IMR-90 (cell line): ENCODE data around the gene SNX32. TPM values are rescaled to one million over a fixed set of nuclear protein-coding genes. Genes with fewer than 3 reads are reported as not detected.

Source experiments
- ATAC-seq: fragments of 200-7000 bp; cut with Tn5 transposase; 2 replicates; pipeline ENCODE4 v1.9.1; 2020; ENCODE audit warnings: low read depth, mild to moderate bottlenecking, moderate library complexity
- BruUV-seq: library from RNA; stranded (reverse); fragments of 400-500 nt; replicated peaks from 2 replicates; lab custom pipeline; 2021; lab: Mats Ljungman, UMichigan
- CTCF ChIA-PET: fragments of 300-600 bp; formaldehyde crosslinking; extraction: SDS; loops from one replicate; lab custom pipeline; 2021; ENCODE audit warnings: antibody characterized with exemption; lab: Yijun Ruan, JAX
- POLR2A ChIA-PET: fragments of 300-600 bp; sonication (Branson Sonifier 250); formaldehyde crosslinking; loops from one replicate; lab custom pipeline; 2022; ENCODE audit warnings: antibody characterized with exemption; ENCODE audit not compliant: unreplicated experiment; lab: Charles Lee
- DNase-seq: peaks from one replicate; pipeline ENCODE4 v3.0.0; 2013
- H2AFZ ChIP-seq: replicated peaks from 2 replicates; pipeline ENCODE3; 2013; ENCODE audit warnings: low read length, mild to moderate bottlenecking; ENCODE audit not compliant: poor library complexity
- H2AK5ac ChIP-seq: 2 replicates; pipeline ENCODE4 v1.6.1; 2013; ENCODE audit warnings: low read depth, low read length, inconsistent platforms
- H2AK9ac ChIP-seq: replicated peaks from 2 replicates; pipeline ENCODE3; 2013; ENCODE audit warnings: mild to moderate bottlenecking, low read depth, low read length, moderate library complexity; ENCODE audit not compliant: poor library complexity
- H2BK120ac ChIP-seq: 2 replicates; pipeline ENCODE4 v1.6.1; 2013; ENCODE audit warnings: low read depth, low read length, inconsistent platforms
- H2BK15ac ChIP-seq: 3 replicates; pipeline ENCODE4 v1.6.1; 2013; ENCODE audit warnings: low read depth, low read length, inconsistent platforms
- H2BK20ac ChIP-seq: 2 replicates; pipeline ENCODE4 v1.6.1; 2013; ENCODE audit warnings: low read depth, mild to moderate bottlenecking, inconsistent platforms, low read length, moderate library complexity
- H2BK5ac ChIP-seq: 2 replicates; pipeline ENCODE4 v1.6.1; 2013; ENCODE audit warnings: mild to moderate bottlenecking, low read depth, low read length, inconsistent platforms; ENCODE audit not compliant: poor library complexity, severe bottlenecking
- H3K14ac ChIP-seq: replicated peaks from 2 replicates; pipeline ENCODE4 v1.6.1; 2013; ENCODE audit warnings: low read depth, low read length, inconsistent platforms
- H3K18ac ChIP-seq: 2 replicates; pipeline ENCODE4 v1.6.1; 2013; ENCODE audit warnings: low read depth, low read length, control low read depth
- H3K23ac ChIP-seq: 2 replicates; pipeline ENCODE4 v1.6.1; 2013; ENCODE audit warnings: low read depth, low read length, inconsistent platforms
- H3K27ac ChIP-seq: 2 replicates; pipeline ENCODE4 v1.5.1; 2013; ENCODE audit warnings: mild to moderate bottlenecking, control low read depth, low read length; ENCODE audit not compliant: insufficient read depth
- H3K27me3 ChIP-seq: 2 replicates; pipeline ENCODE4 v1.6.1; 2013; ENCODE audit warnings: low read length; ENCODE audit not compliant: control insufficient read depth, insufficient read depth
- H3K36me3 ChIP-seq: 2 replicates; pipeline ENCODE4 v1.6.1; 2013; ENCODE audit warnings: low read length, mixed read lengths; ENCODE audit not compliant: control insufficient read depth, insufficient read depth
- H3K4ac ChIP-seq: 2 replicates; pipeline ENCODE4 v1.6.1; 2013; ENCODE audit warnings: low read depth, low read length, inconsistent platforms
- H3K4me1 ChIP-seq: 2 replicates; pipeline ENCODE4 v1.6.1; 2013; ENCODE audit warnings: low read length, mixed read lengths; ENCODE audit not compliant: control insufficient read depth, insufficient read depth
- H3K4me2 ChIP-seq: 2 replicates; pipeline ENCODE4 v1.6.1; 2013; ENCODE audit warnings: low read depth, mild to moderate bottlenecking, control low read depth, low read length, moderate library complexity
- H3K4me3 ChIP-seq: 2 replicates; pipeline ENCODE4 v1.5.1; 2013; ENCODE audit warnings: low read depth, mild to moderate bottlenecking, control low read depth, low read length, moderate library complexity; ENCODE audit not compliant: insufficient read depth
- H3K56ac ChIP-seq: 2 replicates; pipeline ENCODE4 v1.6.1; 2013; ENCODE audit warnings: low read length, inconsistent platforms; ENCODE audit not compliant: insufficient read depth; ENCODE audit errors: extremely low read depth
- H3K79me1 ChIP-seq, 2 experiments: 2 replicates each; pipeline ENCODE4 v1.6.1; 2013; ENCODE audit warnings: low read length in 2 of 2, inconsistent platforms in 1 of 2, low read depth in 1 of 2
- H3K9ac ChIP-seq: 2 replicates; pipeline ENCODE4 v1.6.1; 2013; ENCODE audit warnings: low read depth, low read length, control low read depth
- H3K9me1 ChIP-seq: 2 replicates; pipeline ENCODE4 v1.6.1; 2013; ENCODE audit warnings: low read length, inconsistent platforms; ENCODE audit not compliant: insufficient read depth
- H3K9me3 ChIP-seq: 2 replicates; pipeline ENCODE4 v1.6.1; 2013; ENCODE audit warnings: low read length; ENCODE audit not compliant: control insufficient read depth, insufficient read depth
- H4K20me1 ChIP-seq: 2 replicates; pipeline ENCODE4 v1.6.1; 2013; ENCODE audit warnings: low read length, inconsistent platforms; ENCODE audit not compliant: insufficient read depth
- H4K5ac ChIP-seq: 2 replicates; pipeline ENCODE4 v1.6.1; 2013; ENCODE audit warnings: mild to moderate bottlenecking, low read depth, low read length, control low read depth
- H4K8ac ChIP-seq, 2 experiments: 2 replicates each; pipeline ENCODE4 v1.6.1; 2013; ENCODE audit warnings: low read depth in 2 of 2, low read length in 2 of 2, control low read depth in 1 of 2, inconsistent platforms in 1 of 2
- H4K91ac ChIP-seq: 2 replicates; pipeline ENCODE4 v1.6.1; 2013; ENCODE audit warnings: low read depth, low read length, inconsistent platforms; ENCODE audit not compliant: insufficient read depth
- BHLHE40 ChIP-seq: fragments of 150-350 bp; IDR thresholded peaks from 2 replicates; pipeline ENCODE4 v1.6.1; 2016; ENCODE audit warnings: mild to moderate bottlenecking, low read depth, low read length
- CEBPB ChIP-seq: IDR thresholded peaks from 2 replicates; pipeline ENCODE4 v1.6.1; 2012; ENCODE audit warnings: low read depth, low read length, improper control_type of control experiment
- CHD1 ChIP-seq: IDR thresholded peaks from 2 replicates; pipeline ENCODE4 v1.6.1; 2012; ENCODE audit warnings: low read depth, low read length, improper control_type of control experiment
- FOS ChIP-seq: fragments of 150-350 bp; IDR thresholded peaks from 2 replicates; pipeline ENCODE4 v1.6.1; 2016; ENCODE audit warnings: low read depth, low read length
- MAFK ChIP-seq: IDR thresholded peaks from 2 replicates; pipeline ENCODE4 v1.6.1; 2012; ENCODE audit warnings: low read depth, low read length, improper control_type of control experiment
- MAZ ChIP-seq: IDR thresholded peaks from 2 replicates; pipeline ENCODE4 v1.6.1; 2012; ENCODE audit warnings: low read depth, mild to moderate bottlenecking, low read length, improper control_type of control experiment, moderate library complexity, borderline replicate concordance
- MXI1 ChIP-seq: IDR thresholded peaks from 2 replicates; pipeline ENCODE4 v1.6.1; 2012; ENCODE audit warnings: low read depth, mild to moderate bottlenecking, low read length, moderate library complexity, borderline replicate concordance
- NFE2L2 ChIP-seq: fragments of 150-350 bp; IDR thresholded peaks from 2 replicates; pipeline ENCODE4 v1.6.1; 2016; ENCODE audit warnings: low read depth, mild to moderate bottlenecking, low read length
- POLR2A ChIP-seq: IDR thresholded peaks from 2 replicates; pipeline ENCODE4 v1.6.1; 2012; ENCODE audit warnings: mild to moderate bottlenecking, low read depth, low read length
- RAD21 ChIP-seq: IDR thresholded peaks from 2 replicates; pipeline ENCODE4 v1.6.1; 2012; ENCODE audit warnings: low read length, improper control_type of control experiment
- RCOR1 ChIP-seq: IDR thresholded peaks from 2 replicates; pipeline ENCODE4 v1.6.1; 2012; ENCODE audit warnings: mild to moderate bottlenecking, low read length, improper control_type of control experiment; ENCODE audit not compliant: insufficient replicate concordance
- RFX5 ChIP-seq: IDR thresholded peaks from 2 replicates; pipeline ENCODE4 v1.8.0; 2012; ENCODE audit warnings: low read depth, mild to moderate bottlenecking, low read length, moderate library complexity
- SMC3 ChIP-seq: fragments of 150-350 bp; IDR thresholded peaks from 2 replicates; pipeline ENCODE4 v1.6.1; 2016; ENCODE audit warnings: low read depth, mild to moderate bottlenecking, antibody characterized with exemption, low read length, moderate library complexity
- WGBS, 2 experiments: methylation state at CpG; one replicate each; pipeline versions ENCODE4 v1.1.5 to v1.1.7; 2013; ENCODE audit warnings: missing lambda C conversion rate in 2 of 2; ENCODE audit not compliant: insufficient read length in 1 of 2; ENCODE audit errors: extremely low coverage in 2 of 2; 5-methylcytosine and 5-hydroxymethylcytosine counted together
- dilution Hi-C: fragments of 300-500 bp; cut with HindIII; formaldehyde crosslinking; loops from one replicate; pipeline ENCODE4 v1.14.3; 2018; ENCODE audit warnings: low sequenced_read_pairs; ENCODE audit not compliant: unreplicated experiment
- in situ Hi-C: fragments of 300-500 bp; cut with MboI; formaldehyde crosslinking; loops from 3 replicates; pipeline ENCODE4 v1.14.3; 2019; ENCODE audit warnings: low sequenced_read_pairs, inconsistent platforms, mixed read lengths
- intact Hi-C: fragments of 100-400 bp; cut with micrococcal nuclease; formaldehyde crosslinking; loops from 2 replicates; pipeline ENCODE4 v1.10.0; 2022
- polyA plus RNA-seq, 3 experiments: library from polyadenylated mRNA; depleted of rRNA; stranded (reverse); fragments of >200 nt; gene quantifications; 2 replicates each; pipeline ENCODE4 v1.2.3, GENCODE V29; 2012; ENCODE audit warnings: low replicate concordance in 1 of 3
- total RNA-seq: library from RNA; depleted of rRNA; stranded (reverse); fragments of >200 nt; gene quantifications from 2 replicates; pipeline ENCODE4 v1.2.3, GENCODE V29; 2012
- TF ChIP-seq, protein P1 (sequence below): fragments of 150-350 bp; IDR thresholded peaks from 2 replicates; pipeline ENCODE4 v1.6.1; 2017; ENCODE audit warnings: mild to moderate bottlenecking, antibody characterized with exemption, low read length, low read depth
- TF ChIP-seq, protein P2 (sequence below): conservative IDR thresholded peaks from 2 replicates; pipeline ENCODE4 v1.5.1; 2012; ENCODE audit warnings: mild to moderate bottlenecking, low read depth, low read length, improper control_type of control experiment
- TF ChIP-seq, protein P3 (sequence below): fragments of 150-350 bp; IDR thresholded peaks from 2 replicates; pipeline ENCODE4 v1.6.1; 2016; ENCODE audit warnings: low read depth, mild to moderate bottlenecking, low read length, moderate library complexity, borderline replicate concordance

SNX32 gene
- total and polyA plus RNA-seq, 2 of the 4 experiments (the other 2 are of a cell fraction), result 0.36 to 0.79 TPM

DNA sequence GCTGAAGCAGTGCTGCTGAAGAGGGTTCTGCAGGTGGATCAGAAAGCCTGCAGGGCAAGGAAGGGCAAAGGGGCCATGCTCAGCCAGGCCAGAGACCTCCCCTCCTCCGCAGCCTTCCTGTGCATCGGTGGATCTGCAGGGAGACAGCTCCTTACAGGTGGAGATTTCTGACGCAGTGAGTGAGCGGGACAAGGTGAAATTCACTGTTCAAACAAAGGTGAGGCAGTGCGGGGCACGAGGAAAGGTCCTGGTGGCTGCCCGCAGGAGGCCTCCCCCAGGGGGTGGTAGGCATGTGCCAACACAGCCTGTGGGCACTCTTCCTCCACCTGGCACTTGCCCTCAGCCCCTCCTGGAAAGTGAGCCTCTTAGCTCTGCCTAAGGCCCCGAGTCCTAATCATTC lies 15.6 kb downstream of the SNX32 start:
- Histone ChIP-seq H2BK120ac (no peak overlapping the region), H3K56ac (no peak overlapping the region), H3K4me1 (no peaks in the 10 kb centered on the region; the same call in 1 of the 2 replicates), H2BK5ac (no peak overlapping the region), H4K5ac (no peak overlapping the region), H3K23ac (no peak overlapping the region; the same call in 1 of the 2 replicates), H3K79me1 (peaks cover 15 to 33% of the 10 kb centered on the region in 2 experiments), H3K14ac (no peak overlapping the region), H2BK20ac (no peak overlapping the region), H3K4me2 (no peak overlapping the region), H4K20me1 (peaks cover 44% of the 10 kb centered on the region), H3K9me1 (peaks cover 16% of the 10 kb centered on the region; the same call in 1 of the 2 replicates), H4K8ac (no peak overlapping the region), H2BK15ac (no peak overlapping the region), H2AK9ac (peak overlapping the region; percentile 76), H4K91ac (no peak overlapping the region), H3K18ac (no peak overlapping the region), H2AK5ac (no peak overlapping the region), H3K9me3 (no peaks in the 10 kb centered on the region), H3K36me3 (peaks cover 37% of the 10 kb centered on the region), H3K4ac (peak overlapping the region; percentile 35; the same call in 1 of the 2 replicates), H2AFZ (no peak overlapping the region), H3K4me3 (no peak overlapping the region), H3K27me3 (no peaks in the 10 kb centered on the region), H3K27ac (no peak overlapping the region), H3K9ac (no peak overlapping the region)
- DNase-seq (no peak), ATAC-seq (no peak)
- dilution Hi-C loops (no loop called here), in situ Hi-C loops (no loop called here), intact Hi-C loops (no loop called here)
- ChIA-PET CTCF (interaction anchor here (0.5 kb wide), 1 partner anchor 32 kb away, joined by 5 read pairs; no protein-coding TSS in a partner anchor), POLR2A (no interaction called here)
- 70% methylated on average over 3 of the region's 8 CpGs; no CpG with 5 or more reads in 1 of the 2 experiments for WGBS, 2 experiments
- TF ChIP-seq FOS, result no peak
- TF ChIP-seq CEBPB, result no peak
- TF ChIP-seq, protein P1, sequence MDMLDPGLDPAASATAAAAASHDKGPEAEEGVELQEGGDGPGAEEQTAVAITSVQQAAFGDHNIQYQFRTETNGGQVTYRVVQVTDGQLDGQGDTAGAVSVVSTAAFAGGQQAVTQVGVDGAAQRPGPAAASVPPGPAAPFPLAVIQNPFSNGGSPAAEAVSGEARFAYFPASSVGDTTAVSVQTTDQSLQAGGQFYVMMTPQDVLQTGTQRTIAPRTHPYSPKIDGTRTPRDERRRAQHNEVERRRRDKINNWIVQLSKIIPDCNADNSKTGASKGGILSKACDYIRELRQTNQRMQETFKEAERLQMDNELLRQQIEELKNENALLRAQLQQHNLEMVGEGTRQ, result no peak
- TF ChIP-seq, protein P2, sequence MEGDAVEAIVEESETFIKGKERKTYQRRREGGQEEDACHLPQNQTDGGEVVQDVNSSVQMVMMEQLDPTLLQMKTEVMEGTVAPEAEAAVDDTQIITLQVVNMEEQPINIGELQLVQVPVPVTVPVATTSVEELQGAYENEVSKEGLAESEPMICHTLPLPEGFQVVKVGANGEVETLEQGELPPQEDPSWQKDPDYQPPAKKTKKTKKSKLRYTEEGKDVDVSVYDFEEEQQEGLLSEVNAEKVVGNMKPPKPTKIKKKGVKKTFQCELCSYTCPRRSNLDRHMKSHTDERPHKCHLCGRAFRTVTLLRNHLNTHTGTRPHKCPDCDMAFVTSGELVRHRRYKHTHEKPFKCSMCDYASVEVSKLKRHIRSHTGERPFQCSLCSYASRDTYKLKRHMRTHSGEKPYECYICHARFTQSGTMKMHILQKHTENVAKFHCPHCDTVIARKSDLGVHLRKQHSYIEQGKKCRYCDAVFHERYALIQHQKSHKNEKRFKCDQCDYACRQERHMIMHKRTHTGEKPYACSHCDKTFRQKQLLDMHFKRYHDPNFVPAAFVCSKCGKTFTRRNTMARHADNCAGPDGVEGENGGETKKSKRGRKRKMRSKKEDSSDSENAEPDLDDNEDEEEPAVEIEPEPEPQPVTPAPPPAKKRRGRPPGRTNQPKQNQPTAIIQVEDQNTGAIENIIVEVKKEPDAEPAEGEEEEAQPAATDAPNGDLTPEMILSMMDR, result no peak
- no peak for TF ChIP-seq RAD21
- no peak for TF ChIP-seq RCOR1
- no peak for TF ChIP-seq MAFK
- no peak for TF ChIP-seq MXI1
- no peak for TF ChIP-seq SMC3
- no peak for TF ChIP-seq RFX5
- TF ChIP-seq POLR2A, result no peak
- no peak for TF ChIP-seq BHLHE40
- no peak for TF ChIP-seq NFE2L2
- TF ChIP-seq CHD1, result no peak
- TF ChIP-seq MAZ, result no peak
- TF ChIP-seq, protein P3, sequence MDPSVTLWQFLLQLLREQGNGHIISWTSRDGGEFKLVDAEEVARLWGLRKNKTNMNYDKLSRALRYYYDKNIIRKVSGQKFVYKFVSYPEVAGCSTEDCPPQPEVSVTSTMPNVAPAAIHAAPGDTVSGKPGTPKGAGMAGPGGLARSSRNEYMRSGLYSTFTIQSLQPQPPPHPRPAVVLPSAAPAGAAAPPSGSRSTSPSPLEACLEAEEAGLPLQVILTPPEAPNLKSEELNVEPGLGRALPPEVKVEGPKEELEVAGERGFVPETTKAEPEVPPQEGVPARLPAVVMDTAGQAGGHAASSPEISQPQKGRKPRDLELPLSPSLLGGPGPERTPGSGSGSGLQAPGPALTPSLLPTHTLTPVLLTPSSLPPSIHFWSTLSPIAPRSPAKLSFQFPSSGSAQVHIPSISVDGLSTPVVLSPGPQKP, result no peak
- no TSS peak for BruUV-seq
